Measurements from ENCODE around the gene LRRC59. TPM values are rescaled to one million over a fixed set of nuclear protein-coding genes. Genes with fewer than 3 reads are reported as not detected.

The LRRC59 gene
- total RNA-seq, 1 experiment from 2014 or later: 221 TPM

- Histone ChIP-seq H3K9ac (ENCODE audit: low read length) (peak overlapping the region; percentile 96), H3K4me2 (ENCODE audit: low read length) (peak overlapping the region; percentile 100), H3K27me3 (ENCODE audit: insufficient read depth, low read length) (no peaks in the 10 kb centered on the region), H3K4me1 (ENCODE audit: control insufficient read depth in 1 of 2, insufficient read depth in 2 of 2, low read length in 2 of 2) (peaks cover 12 to 34% of the 10 kb centered on the region in 2 experiments), H3K9me2 (ENCODE audit: insufficient read depth) (no peaks in the 10 kb centered on the region), H3K27ac (ENCODE audit: low read depth, low read length) (no peak overlapping the region; the same call in 1 of the 2 replicates), H2AFZ (ENCODE audit: low read depth, low read length, poor library complexity, severe bottlenecking) (peak overlapping the region; percentile 27), H3K4me3 (replicated peaks in 1 of 2; ENCODE audit: low read depth in 1 of 2, low read length in 2 of 2) (peak overlapping the region; percentile 58 to 89), H3K36me3 (ENCODE audit: control insufficient read depth in 1 of 2, insufficient read depth in 2 of 2, low read length in 2 of 2) (no peaks in the 10 kb centered on the region), H4K20me1 (ENCODE audit: insufficient read depth) (no peaks in the 10 kb centered on the region), H3K9me3 (ENCODE audit: control insufficient read depth in 1 of 2, insufficient read depth in 1 of 2, low read depth in 1 of 2, low read length in 2 of 2) (no peaks in the 10 kb centered on the region), H3K79me2 (ENCODE audit: insufficient read depth, low read length) (peaks cover 35% of the 10 kb centered on the region)
- POLR2A ChIA-PET: interaction anchor here (1.0 kb wide), 1 partner anchor 140 kb away, joined by 3 read pairs; no protein-coding TSS in a partner anchor
- RAD21 ChIA-PET (ENCODE audit: low non-redundant PET in 1 of 2, low total read pairs in 2 of 2, uncharacterized antibody in 2 of 2, unreplicated experiment in 2 of 2): no interaction called here
- CTCF ChIA-PET: no interaction called here
- intact Hi-C loops (cut with micrococcal nuclease): no loop called here
- no peak for ATAC-seq
- TF ChIP-seq YY1 (IDR thresholded peaks at IDR 0.05; ENCODE audit: extremely low read depth, insufficient replicate concordance, low read depth, low read length) (no peak), RAD21 (IDR thresholded peaks at IDR 0.05; ENCODE audit: low read depth) (no peak), JUND (IDR thresholded peaks at IDR 0.05) (no peak), SP1 (IDR thresholded peaks at IDR 0.05; ENCODE audit: low read depth) (no peak), CTCF (IDR thresholded peaks at IDR 0.05 in 2 of 3, conservative IDR thresholded peaks at IDR 0.05 in 1 of 3; ENCODE audit: borderline replicate concordance in 1 of 3, insufficient read depth in 1 of 3, low read depth in 2 of 3, low read length in 2 of 3) (no peak), EZH2 (IDR thresholded peaks at IDR 0.05) (no peak), SIN3A (IDR thresholded peaks at IDR 0.05; ENCODE audit: low read depth) (no peak), FOSL1 (IDR thresholded peaks at IDR 0.05; ENCODE audit: low read depth) (no peak), TCF7L2 (IDR thresholded peaks at IDR 0.05; ENCODE audit: borderline replicate concordance, extremely low read depth, insufficient read depth, insufficient read length) (no peak)
- BruUV-seq (replicated peaks): no TSS peak
- DNase-seq (ENCODE audit: low read depth, low spot score): no peak
These were observed 52.5 kb downstream of the LRRC59 start for GRCh38 chr17:50344731-50345365.
